ENCODE data around the gene VSIG10L2.

The VSIG10L2 gene

GRCh38 chr11:125918140-125918840, 27.6 kb upstream of the VSIG10L2 start:
- TF ChIP-seq, protein P1, sequence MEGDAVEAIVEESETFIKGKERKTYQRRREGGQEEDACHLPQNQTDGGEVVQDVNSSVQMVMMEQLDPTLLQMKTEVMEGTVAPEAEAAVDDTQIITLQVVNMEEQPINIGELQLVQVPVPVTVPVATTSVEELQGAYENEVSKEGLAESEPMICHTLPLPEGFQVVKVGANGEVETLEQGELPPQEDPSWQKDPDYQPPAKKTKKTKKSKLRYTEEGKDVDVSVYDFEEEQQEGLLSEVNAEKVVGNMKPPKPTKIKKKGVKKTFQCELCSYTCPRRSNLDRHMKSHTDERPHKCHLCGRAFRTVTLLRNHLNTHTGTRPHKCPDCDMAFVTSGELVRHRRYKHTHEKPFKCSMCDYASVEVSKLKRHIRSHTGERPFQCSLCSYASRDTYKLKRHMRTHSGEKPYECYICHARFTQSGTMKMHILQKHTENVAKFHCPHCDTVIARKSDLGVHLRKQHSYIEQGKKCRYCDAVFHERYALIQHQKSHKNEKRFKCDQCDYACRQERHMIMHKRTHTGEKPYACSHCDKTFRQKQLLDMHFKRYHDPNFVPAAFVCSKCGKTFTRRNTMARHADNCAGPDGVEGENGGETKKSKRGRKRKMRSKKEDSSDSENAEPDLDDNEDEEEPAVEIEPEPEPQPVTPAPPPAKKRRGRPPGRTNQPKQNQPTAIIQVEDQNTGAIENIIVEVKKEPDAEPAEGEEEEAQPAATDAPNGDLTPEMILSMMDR (IDR thresholded peaks at IDR 0.05; ENCODE audit: poor library complexity, severe bottlenecking) = no peak
- DNase-seq (ENCODE audit: low spot score) = no peak
- no peak for ATAC-seq (ENCODE audit: low read depth)

GRCh38 chr11:125921042-125921441, 24.8 kb upstream of the VSIG10L2 start:
- H3K9me3 ChIP-seq (ENCODE audit: severe bottlenecking) = no peaks in the 10 kb centered on the region
- H3K4me1 ChIP-seq (ENCODE audit: insufficient read depth, poor library complexity, severe bottlenecking) = peaks cover 2% of the 10 kb centered on the region
- ATAC-seq (ENCODE audit: low read depth) (no peak), DNase-seq (ENCODE audit: low spot score) (no peak)
- TF ChIP-seq, protein P1 (IDR thresholded peaks at IDR 0.05; ENCODE audit: poor library complexity, severe bottlenecking) = no peak
- H3K27ac ChIP-seq (ENCODE audit: poor library complexity, severe bottlenecking) = no peak overlapping the region
- H3K36me3 ChIP-seq (ENCODE audit: low read depth) = no peaks in the 10 kb centered on the region
- H3K4me3 ChIP-seq (ENCODE audit: severe bottlenecking) = no peak overlapping the region
- no peaks in the 10 kb centered on the region for H3K27me3 ChIP-seq (ENCODE audit: insufficient read depth, poor library complexity, severe bottlenecking)

More at GRCh38 chr11:125918140-125918840, 27.6 kb upstream of the VSIG10L2 start:
- no peak overlapping the region for H3K4me3 ChIP-seq (ENCODE audit: severe bottlenecking)
- H3K9me3 ChIP-seq (ENCODE audit: severe bottlenecking) = no peaks in the 10 kb centered on the region
- no peaks in the 10 kb centered on the region for H3K36me3 ChIP-seq (ENCODE audit: low read depth)
- H3K4me1 ChIP-seq (ENCODE audit: insufficient read depth, poor library complexity, severe bottlenecking) = peaks cover 2% of the 10 kb centered on the region
- H3K27ac ChIP-seq (ENCODE audit: poor library complexity, severe bottlenecking) = no peak overlapping the region
- no peaks in the 10 kb centered on the region for H3K27me3 ChIP-seq (ENCODE audit: insufficient read depth, poor library complexity, severe bottlenecking)

DNA sequence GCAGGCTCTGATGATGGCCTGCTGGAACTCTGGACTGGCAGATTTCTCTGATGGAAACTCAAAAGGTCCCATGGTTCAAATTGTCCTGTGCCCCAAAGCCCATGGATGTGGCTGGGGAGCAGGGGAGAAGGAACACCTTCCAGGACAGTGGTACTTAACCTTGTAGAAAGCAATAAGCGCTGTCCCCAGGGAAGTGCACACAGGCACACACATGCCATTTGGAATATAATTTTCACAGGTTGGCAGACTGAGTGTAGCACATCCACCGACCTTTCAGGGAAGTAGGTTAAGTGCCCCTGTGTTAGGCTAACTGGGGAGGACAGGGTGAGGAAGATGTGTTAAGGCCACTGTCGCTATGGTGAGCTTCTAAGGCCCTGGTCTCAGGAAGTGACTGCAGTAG, 23.7 kb upstream of the VSIG10L2 start:
- H3K27me3 ChIP-seq (ENCODE audit: insufficient read depth, poor library complexity, severe bottlenecking) = no peaks in the 10 kb centered on the region
- DNase-seq (ENCODE audit: low spot score) (no peak), ATAC-seq (ENCODE audit: low read depth) (no peak)
- TF ChIP-seq, protein P1 (IDR thresholded peaks at IDR 0.05; ENCODE audit: poor library complexity, severe bottlenecking) = no peak
- no peaks in the 10 kb centered on the region for H3K9me3 ChIP-seq (ENCODE audit: severe bottlenecking)
- H3K36me3 ChIP-seq (ENCODE audit: low read depth) = no peaks in the 10 kb centered on the region
- no peak overlapping the region for H3K27ac ChIP-seq (ENCODE audit: poor library complexity, severe bottlenecking)
- H3K4me3 ChIP-seq (ENCODE audit: severe bottlenecking) = no peak overlapping the region
- H3K4me1 ChIP-seq (ENCODE audit: insufficient read depth, poor library complexity, severe bottlenecking) = peaks cover 2% of the 10 kb centered on the region

- no peaks in the 10 kb centered on the region for H3K27me3 ChIP-seq (ENCODE audit: insufficient read depth, poor library complexity, severe bottlenecking)
- no peaks in the 10 kb centered on the region for H3K9me3 ChIP-seq (ENCODE audit: severe bottlenecking)
- TF ChIP-seq, protein P1 (IDR thresholded peaks at IDR 0.05; ENCODE audit: poor library complexity, severe bottlenecking) = peak; percentile 90
- H3K36me3 ChIP-seq (ENCODE audit: low read depth) = no peaks in the 10 kb centered on the region
- peaks cover 2% of the 10 kb centered on the region for H3K4me1 ChIP-seq (ENCODE audit: insufficient read depth, poor library complexity, severe bottlenecking)
- ATAC-seq (ENCODE audit: low read depth) (peak; percentile 86), DNase-seq (ENCODE audit: low spot score) (no peak)
- no peak overlapping the region for H3K4me3 ChIP-seq (ENCODE audit: severe bottlenecking)
- no peak overlapping the region for H3K27ac ChIP-seq (ENCODE audit: poor library complexity, severe bottlenecking)
These were observed 22.7 kb upstream of the VSIG10L2 start for GRCh38 chr11:125923012-125923579.

GRCh38 chr11:125923633-125924032, 22.2 kb upstream of the VSIG10L2 start:
- ATAC-seq (ENCODE audit: low read depth) = no peak
- TF ChIP-seq, protein P1 (IDR thresholded peaks at IDR 0.05; ENCODE audit: poor library complexity, severe bottlenecking) = no peak
- H3K27ac ChIP-seq (ENCODE audit: poor library complexity, severe bottlenecking) = no peak overlapping the region
- H3K9me3 ChIP-seq (ENCODE audit: severe bottlenecking) = no peaks in the 10 kb centered on the region
- peaks cover 2% of the 10 kb centered on the region for H3K4me1 ChIP-seq (ENCODE audit: insufficient read depth, poor library complexity, severe bottlenecking)
- no peak overlapping the region for H3K4me3 ChIP-seq (ENCODE audit: severe bottlenecking)
- no peaks in the 10 kb centered on the region for H3K27me3 ChIP-seq (ENCODE audit: insufficient read depth, poor library complexity, severe bottlenecking)
- DNase-seq (ENCODE audit: low spot score) = no peak
- H3K36me3 ChIP-seq (ENCODE audit: low read depth) = no peaks in the 10 kb centered on the region
